GM19239 (cell line): Measurements from ENCODE around the gene GSK3B.

ENCODE experiments used
- DNase-seq: peaks from one replicate; pipeline ENCODE4 v3.0.0; 2011; ENCODE audit warnings: low spot score; ENCODE audit not compliant: insufficient read length
- FAIRE-seq: peaks from 2 replicates; lab custom pipeline; 2011; peaks lifted over from hg19 to GRCh38; lab: Jason Lieb, UNC

Gene GSK3B

DNA sequence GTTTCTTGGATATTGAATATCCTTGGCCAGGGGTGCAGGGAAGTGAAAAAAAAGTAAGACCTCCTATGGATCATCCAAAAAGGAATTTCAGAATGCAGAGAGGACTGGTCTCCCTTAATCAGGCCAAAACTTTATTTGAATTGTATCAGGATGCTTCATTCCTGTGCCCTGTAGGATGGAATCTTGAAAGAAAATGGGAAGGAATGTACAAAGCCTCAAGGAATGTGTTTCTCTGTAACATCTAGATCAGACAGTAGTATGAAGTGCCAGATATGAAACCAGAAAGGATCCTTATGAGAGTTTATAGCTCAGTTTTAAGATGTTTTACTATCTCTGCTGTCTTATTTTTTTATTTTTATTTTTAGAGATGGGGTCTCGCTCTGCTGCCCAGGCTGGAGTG is 6.5 kb upstream of the GSK3B start:
- FAIRE-seq (no peak), DNase-seq (no peak)

- DNase-seq (no peak), FAIRE-seq (no peak)
These were observed 4.5 kb upstream of the GSK3B start for GRCh38 chr3:120098710-120099109.

DNA sequence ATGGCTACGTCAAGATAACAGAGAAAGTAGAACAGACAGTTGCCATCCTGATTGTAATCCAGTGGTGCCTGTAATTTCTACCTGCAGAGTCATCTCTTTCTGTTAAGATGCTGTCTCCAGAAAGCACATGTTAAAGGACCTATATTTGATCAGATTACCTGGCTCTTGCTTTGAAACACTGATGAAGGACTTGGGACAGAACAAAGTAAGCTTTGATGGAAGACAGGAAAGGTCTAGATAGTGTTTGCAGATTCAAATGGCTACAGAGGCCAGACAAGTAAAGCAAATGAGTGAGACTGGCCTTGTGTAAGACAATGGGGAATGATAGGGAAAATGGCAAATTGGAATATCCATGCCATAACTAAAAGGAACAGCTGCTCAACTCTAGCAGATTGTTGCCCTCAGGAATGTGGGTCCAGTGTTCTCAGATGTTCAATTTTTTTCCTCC is 1.8 kb upstream of the GSK3B start:
- peak; percentile 70 for FAIRE-seq
- DNase-seq: no peak

DNA sequence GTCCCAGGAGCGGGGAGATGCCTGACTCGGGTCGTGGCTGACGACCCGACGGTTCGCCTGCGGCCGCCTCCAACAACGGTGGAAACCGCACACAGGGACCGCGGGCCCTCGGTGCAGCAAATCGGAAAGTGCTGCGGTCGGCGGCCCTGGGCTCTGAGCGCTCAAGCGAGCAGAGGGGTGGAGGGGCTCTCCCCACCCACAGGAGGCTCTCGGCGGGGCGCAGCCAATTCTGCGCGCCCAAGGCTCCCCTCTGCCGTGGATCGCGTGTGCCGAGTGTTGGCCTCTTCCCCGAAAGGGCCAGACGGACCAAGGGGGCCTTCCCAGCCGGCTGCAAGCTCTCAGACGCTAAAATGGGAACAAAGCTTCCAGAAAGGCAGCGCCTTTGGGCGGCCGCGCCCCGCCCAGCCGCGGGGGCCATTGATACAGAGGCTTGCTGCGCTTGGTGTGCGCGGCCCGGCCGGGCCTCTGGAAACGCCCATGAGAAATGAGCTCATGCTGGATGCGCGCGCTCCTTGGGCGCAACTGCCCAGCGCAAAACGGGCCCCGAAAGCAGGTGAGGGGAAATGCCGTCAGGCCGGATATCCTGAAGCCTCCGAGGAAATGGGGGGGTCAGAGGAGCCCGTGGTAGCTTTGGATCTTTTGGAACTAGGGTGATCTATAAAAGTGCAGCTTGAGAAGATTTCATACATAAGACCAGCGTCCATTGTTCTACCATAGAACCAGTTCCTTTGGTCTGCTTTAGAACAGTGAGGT is 1.2 kb upstream of the GSK3B start:
- DNase-seq: peak; percentile 45
- no peak for FAIRE-seq

GRCh38 chr3:120094776-120095225 is 554 bp upstream of the GSK3B start:
- FAIRE-seq (peak; percentile 100), DNase-seq (peak; percentile 54)

DNA sequence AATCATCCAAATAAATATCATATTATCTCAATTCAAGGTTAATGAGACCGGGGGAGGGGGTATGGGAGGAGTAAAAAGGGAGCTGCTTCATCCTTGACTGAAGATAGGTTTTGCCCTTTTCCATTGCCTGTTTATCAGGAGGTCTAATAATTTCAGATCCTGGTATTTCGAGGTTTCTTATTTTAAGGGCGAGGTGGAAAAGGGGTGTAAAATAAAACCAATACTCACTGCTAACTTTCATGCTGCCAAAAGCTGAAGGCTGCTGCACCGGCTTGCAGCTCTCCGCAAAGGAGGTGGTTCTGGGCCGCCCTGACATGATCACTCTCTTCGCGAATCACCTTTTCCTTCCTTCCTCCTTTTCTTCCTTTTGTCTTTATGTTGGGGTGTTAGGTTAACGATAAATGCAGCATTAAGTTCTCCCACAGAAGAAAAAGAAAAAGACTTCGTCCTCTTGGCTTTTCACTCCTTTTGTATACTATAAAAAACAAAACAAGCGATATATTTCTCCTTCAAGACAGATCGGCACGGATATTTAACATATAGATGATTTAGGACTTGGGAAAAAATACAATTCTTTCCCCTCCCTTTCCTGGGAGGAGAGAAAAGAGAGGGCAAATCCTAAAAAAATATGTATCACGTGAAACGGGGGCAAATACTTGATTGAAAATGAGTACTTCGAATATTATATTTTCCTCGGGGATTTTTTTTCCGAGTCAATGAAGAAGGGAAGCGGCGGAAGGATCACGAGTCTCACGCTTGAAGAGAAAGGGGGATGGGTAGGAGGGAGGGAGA is 932 bp downstream of the GSK3B start:
- FAIRE-seq (peak; percentile 79), DNase-seq (no peak)

GRCh38 chr3:120092474-120092873 is 1.8 kb downstream of the GSK3B start:
- FAIRE-seq: no peak
- no peak for DNase-seq

- DNase-seq: no peak
- FAIRE-seq: peak; percentile 4
These were observed 3.8 kb downstream of the GSK3B start for GRCh38 chr3:120090422-120090821.

- FAIRE-seq: peak; percentile 67
- no peak for DNase-seq
These were observed 5.2 kb downstream of the GSK3B start for GRCh38 chr3:120089089-120089488.

- DNase-seq: no peak
- no peak for FAIRE-seq
These were observed 5.6 kb downstream of the GSK3B start for GRCh38 chr3:120088622-120089021.

DNA sequence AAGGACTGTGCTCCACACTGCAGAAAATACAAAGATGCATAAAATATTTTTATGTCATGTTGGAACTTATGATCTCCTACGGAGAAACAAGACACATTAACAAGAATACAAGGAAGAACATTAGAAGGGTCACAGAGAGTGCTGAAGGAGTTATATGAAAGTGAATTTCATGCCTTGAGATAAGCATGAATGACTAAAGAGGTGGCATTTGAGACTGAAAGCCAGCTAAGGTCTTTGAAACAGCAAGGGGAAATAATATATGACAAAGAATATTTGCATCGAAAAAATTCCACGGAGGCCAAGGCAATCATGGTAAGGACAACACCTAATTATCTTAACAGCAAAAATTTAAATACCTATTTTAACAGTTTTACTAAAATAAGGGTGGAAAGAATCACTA is 12.5 kb downstream of the GSK3B start:
- peak; percentile 76 for FAIRE-seq

GRCh38 chr3:120080836-120081235 is 13.4 kb downstream of the GSK3B start:
- FAIRE-seq (no peak), DNase-seq (no peak)

More for the DNA sequence above, 12.5 kb downstream of the GSK3B start:
- DNase-seq: no peak

GRCh38 chr3:120077731-120078130 is 16.5 kb downstream of the GSK3B start:
- no peak for DNase-seq
- no peak for FAIRE-seq

DNA sequence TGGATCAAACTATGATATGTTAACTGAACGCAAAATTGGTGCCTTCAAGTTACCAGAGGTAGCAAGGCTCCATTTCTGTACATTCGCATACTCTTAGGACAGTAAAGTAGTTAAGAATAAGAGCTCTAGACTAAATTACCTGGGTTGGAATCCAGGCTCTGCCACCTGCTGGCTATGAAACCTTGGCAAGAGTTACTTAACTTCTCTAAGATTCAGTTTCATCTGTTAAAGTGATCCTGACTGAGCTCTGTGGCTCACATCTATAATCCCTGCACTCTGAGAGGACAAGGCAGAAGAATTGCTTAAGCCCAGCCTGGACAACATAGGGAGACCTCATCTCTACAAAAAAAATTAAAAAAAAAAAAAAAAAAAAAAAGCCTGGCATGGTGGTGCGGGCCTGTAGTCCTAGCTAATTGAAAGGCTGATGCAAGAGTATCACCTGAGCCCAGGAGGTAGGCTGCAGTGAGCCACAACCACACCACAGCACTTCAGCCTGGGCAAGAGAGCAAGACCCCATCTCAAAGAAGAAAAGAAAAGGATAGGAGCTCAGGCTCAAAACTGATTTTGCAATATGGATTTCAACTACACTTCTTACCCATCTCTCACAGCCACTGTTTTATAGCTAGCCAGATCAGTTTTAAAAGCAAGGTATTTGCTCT is 21.3 kb downstream of the GSK3B start:
- peak; percentile 48 for FAIRE-seq
- no peak for DNase-seq

- no peak for DNase-seq
These were observed 23.0 kb downstream of the GSK3B start for GRCh38 chr3:120071259-120071658.

GRCh38 chr3:120070263-120070981 is 23.8 kb downstream of the GSK3B start:
- FAIRE-seq: peak; percentile 56

More at GRCh38 chr3:120071259-120071658, 23.0 kb downstream of the GSK3B start:
- FAIRE-seq: no peak

DNA sequence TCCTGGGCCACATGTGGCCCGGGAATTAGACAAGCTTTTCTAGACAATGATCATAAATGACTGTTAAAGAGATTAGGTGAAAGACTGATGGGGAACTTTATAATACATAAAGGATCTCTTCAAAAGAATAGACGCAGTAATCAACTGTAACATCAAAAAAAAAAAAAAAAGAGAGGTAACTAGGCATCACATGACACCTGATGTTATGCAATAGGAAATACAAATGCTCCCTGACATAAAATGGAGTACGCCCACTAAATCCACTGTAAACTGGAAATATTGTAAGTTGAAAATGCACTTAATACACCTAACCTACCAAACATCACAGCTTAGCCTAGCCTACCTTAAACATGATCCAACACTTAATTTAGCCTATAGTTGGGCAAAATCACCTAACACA is 27.2 kb downstream of the GSK3B start:
- FAIRE-seq (no peak), DNase-seq (no peak)

More at GRCh38 chr3:120070263-120070981, 23.8 kb downstream of the GSK3B start:
- no peak for DNase-seq

GRCh38 chr3:120066634-120067033 is 27.6 kb downstream of the GSK3B start:
- FAIRE-seq: no peak
- no peak for DNase-seq

GRCh38 chr3:120064641-120065040 is 29.6 kb downstream of the GSK3B start:
- DNase-seq: no peak
- FAIRE-seq: no peak

DNA sequence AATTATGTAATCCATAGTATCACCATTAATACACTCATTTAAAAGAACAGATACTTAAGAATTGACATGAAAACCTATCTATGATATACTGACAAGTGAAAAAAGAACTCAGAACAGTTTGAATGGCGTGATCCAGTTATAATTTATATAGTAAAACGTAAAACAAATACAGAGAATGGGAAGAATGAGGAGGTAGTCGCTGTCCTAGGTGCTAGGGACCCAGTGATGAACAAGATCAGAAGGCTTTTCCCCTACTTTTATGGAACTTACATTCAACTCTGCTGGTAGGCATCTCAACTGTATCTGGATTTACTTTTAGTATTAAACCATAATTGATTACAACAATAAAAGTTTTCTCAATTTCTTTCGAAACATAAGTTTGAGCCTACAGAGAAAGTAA is 31.8 kb downstream of the GSK3B start:
- FAIRE-seq: peak; percentile 35
- DNase-seq: no peak
